ENCODE measurements around the gene UCN2. TPM values are rescaled to one million over a fixed set of nuclear protein-coding genes. Genes with fewer than 3 reads are reported as not detected.
A peak's percentile ranks its signal among the peaks of the same experiment; 100 is the strongest.

The UCN2 gene
- total RNA-seq, 2 experiments from 2014 or later, result not detected

GRCh38 chr3:48595526-48596121 is 32.0 kb upstream of the UCN2 start:
- Mint-ChIP-seq H3K9me3 (no peaks in the 10 kb centered on the region), H3K36me3 (ENCODE audit: low read depth) (peaks cover 7% of the 10 kb centered on the region), H3K4me3 (no peak overlapping the region), H3K27ac (no peak overlapping the region), H3K4me1 (ENCODE audit: low read depth) (peaks cover 5% of the 10 kb centered on the region), H3K27me3 (peaks cover 16% of the 10 kb centered on the region)
- ATAC-seq, result peak; percentile 21
- DNase-seq, result peak; percentile 34
- intact Hi-C loops (cut with micrococcal nuclease), result no loop called here
- CTCF ChIA-PET, result interaction anchor here (1.4 kb wide), 1 partner anchor 40 kb away, joined by 4 read pairs; the partner anchor contains the start of gene SLC26A6
- TF ChIP-seq CTCF (IDR thresholded peaks at IDR 0.05), result no peak
- POLR2A ChIA-PET, result no interaction called here

GRCh38 chr3:48595075-48595525 is 31.5 kb upstream of the UCN2 start, which contains the start of gene COL7A1:
COL7A1 (minus strand) TSS chr3:48595329; CDS start chr3:48595159, 170 bp downstream.
- intact Hi-C loops (cut with micrococcal nuclease), result no loop called here
- no peaks in the 10 kb centered on the region for H3K9me3 Mint-ChIP-seq
- no peak within 1 kb of the TSS for H3K4me3 Mint-ChIP-seq
- no peak within 1 kb of the TSS for H3K27ac Mint-ChIP-seq
- CTCF ChIA-PET, result interaction anchor here (1.4 kb wide), 1 partner anchor 40 kb away, joined by 4 read pairs; the partner anchor contains the start of gene SLC26A6
- peaks cover 6% of the 10 kb centered on the region for H3K36me3 Mint-ChIP-seq (ENCODE audit: low read depth)
- TF ChIP-seq CTCF (IDR thresholded peaks at IDR 0.05), result no peak
- H3K27me3 Mint-ChIP-seq, result peaks cover 16% of the 10 kb centered on the region
- DNase-seq, result peak; percentile 39
- POLR2A ChIA-PET, result no interaction called here
- ATAC-seq, result peak; percentile 28
- peaks cover 5% of the 10 kb centered on the region for H3K4me1 Mint-ChIP-seq (ENCODE audit: low read depth)

GRCh38 chr3:48594417-48595049 is 31.0 kb upstream of the UCN2 start:
- intact Hi-C loops (cut with micrococcal nuclease), result no loop called here
- no peak overlapping the region for H3K4me3 Mint-ChIP-seq
- ATAC-seq, result peak; percentile 5
- ChIA-PET POLR2A (no interaction called here), CTCF (interaction anchor here (1.4 kb wide), 1 partner anchor 41 kb away, joined by 4 read pairs; the partner anchor contains the start of gene SLC26A6)
- DNase-seq, result no peak
- peaks cover 5% of the 10 kb centered on the region for H3K4me1 Mint-ChIP-seq (ENCODE audit: low read depth)
- no peaks in the 10 kb centered on the region for H3K9me3 Mint-ChIP-seq
- H3K36me3 Mint-ChIP-seq (ENCODE audit: low read depth), result peaks cover 5% of the 10 kb centered on the region
- no peak overlapping the region for H3K27ac Mint-ChIP-seq
- peaks cover 16% of the 10 kb centered on the region for H3K27me3 Mint-ChIP-seq
- TF ChIP-seq CTCF (IDR thresholded peaks at IDR 0.05), result no peak

GRCh38 chr3:48593337-48593736 is 29.8 kb upstream of the UCN2 start:
- CTCF ChIA-PET, result no interaction called here

More at GRCh38 chr3:48593337-48593736, 29.8 kb upstream of the UCN2 start:
- Mint-ChIP-seq H3K36me3 (ENCODE audit: low read depth) (no peaks in the 10 kb centered on the region), H3K27ac (no peak overlapping the region), H3K4me3 (no peak overlapping the region), H3K4me1 (ENCODE audit: low read depth) (peaks cover 5% of the 10 kb centered on the region), H3K27me3 (peaks cover 22% of the 10 kb centered on the region), H3K9me3 (no peaks in the 10 kb centered on the region)
- TF ChIP-seq CTCF (IDR thresholded peaks at IDR 0.05), result no peak
- POLR2A ChIA-PET, result no interaction called here
- DNase-seq (no peak), ATAC-seq (no peak)
- intact Hi-C loops (cut with micrococcal nuclease), result no loop called here
